ENCODE data around the gene FGG.

- TF ChIP-seq EP300 (IDR thresholded peaks at IDR 0.05; ENCODE audit: low read depth) (no peak), CTCF (IDR thresholded peaks at IDR 0.05) (no peak), POLR2AphosphoS5 (IDR thresholded peaks at IDR 0.05) (no peak), POLR2A (IDR thresholded peaks at IDR 0.05) (no peak)
Observed at GRCh38 chr4:154560419-154560801, 52.0 kb downstream of the FGG start.

All from transverse colon (tissue), 4 donors.